Kidney epithelial cell (primary cell): ENCODE measurements around the gene TBCA. TPM values are rescaled to one million over a fixed set of nuclear protein-coding genes. Genes with fewer than 3 reads are reported as not detected.
"Not testable (repeated sequence)": the region's sequence is repeated elsewhere in the genome, so short reads cannot be mapped to it uniquely, and the experiment has no call there.

ENCODE experiments used
- DNase-seq: peaks from one replicate; pipeline ENCODE4 v3.0.0-alpha.2; 2010; ENCODE audit warnings: low read depth
- H3K27me3 ChIP-seq: 2 replicates; pipeline ENCODE4 v1.6.0; 2011; ENCODE audit warnings: low read length; ENCODE audit not compliant: control insufficient read depth, insufficient read depth
- H3K36me3 ChIP-seq: 2 replicates; pipeline ENCODE4 v1.5.1; 2011; ENCODE audit warnings: low read length; ENCODE audit not compliant: control insufficient read depth, insufficient read depth
- H3K4me3 ChIP-seq: 2 replicates; pipeline ENCODE4 v1.5.1; 2011; ENCODE audit warnings: low read depth, mild to moderate bottlenecking, control low read depth, low read length
- total RNA-seq: library from RNA; depleted of rRNA; stranded (reverse); fragments of >200 nt; gene quantifications from 2 replicates; pipeline ENCODE4 v1.2.3, GENCODE V29; 2015
- TF ChIP-seq, protein P1 (sequence below): IDR thresholded peaks from 2 replicates; pipeline ENCODE4 v1.5.1; 2011; ENCODE audit warnings: mild to moderate bottlenecking, moderate library complexity, low read length, control low read depth, inconsistent platforms; ENCODE audit not compliant: insufficient read depth, poor library complexity, severe bottlenecking

Gene TBCA
- total RNA-seq, 1 donor from 2014 or later, result 233 TPM

DNA sequence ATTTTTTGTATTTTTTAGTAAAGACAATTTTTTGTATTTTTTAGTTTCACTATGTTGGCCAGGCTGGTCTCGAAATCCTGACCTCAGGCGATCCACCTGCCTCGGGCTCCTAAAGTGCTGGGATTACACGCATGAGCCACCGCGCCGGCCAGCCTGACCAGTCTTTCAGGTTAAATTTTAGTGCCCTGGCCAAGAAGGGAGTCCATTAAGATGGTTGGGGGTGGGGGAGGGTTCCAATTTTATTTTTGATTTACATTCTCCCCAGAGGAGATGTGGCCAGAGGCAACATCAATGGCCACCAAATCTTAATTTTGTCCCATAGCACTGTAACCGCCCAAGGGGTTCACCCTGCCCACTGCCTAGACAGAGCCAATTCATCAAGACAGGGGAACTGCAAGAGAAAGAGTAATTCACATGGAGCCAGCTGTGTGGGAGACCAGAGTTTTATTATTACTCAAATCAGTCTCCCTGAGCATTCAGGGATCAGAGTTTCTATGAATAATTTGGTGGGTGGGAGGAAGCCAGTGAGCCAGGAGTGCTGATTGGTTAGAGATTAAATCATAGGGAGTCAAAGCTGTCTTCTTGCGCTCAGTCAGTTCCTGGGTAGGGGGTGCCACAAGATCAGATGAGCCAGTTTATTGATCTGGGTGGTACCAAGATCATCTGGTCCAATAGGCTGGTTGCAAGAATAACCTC lies 24.7 kb downstream of the TBCA start:
- DNase-seq, result no peak
- H3K4me3 ChIP-seq, result no peak overlapping the region
- TF ChIP-seq, protein P1, sequence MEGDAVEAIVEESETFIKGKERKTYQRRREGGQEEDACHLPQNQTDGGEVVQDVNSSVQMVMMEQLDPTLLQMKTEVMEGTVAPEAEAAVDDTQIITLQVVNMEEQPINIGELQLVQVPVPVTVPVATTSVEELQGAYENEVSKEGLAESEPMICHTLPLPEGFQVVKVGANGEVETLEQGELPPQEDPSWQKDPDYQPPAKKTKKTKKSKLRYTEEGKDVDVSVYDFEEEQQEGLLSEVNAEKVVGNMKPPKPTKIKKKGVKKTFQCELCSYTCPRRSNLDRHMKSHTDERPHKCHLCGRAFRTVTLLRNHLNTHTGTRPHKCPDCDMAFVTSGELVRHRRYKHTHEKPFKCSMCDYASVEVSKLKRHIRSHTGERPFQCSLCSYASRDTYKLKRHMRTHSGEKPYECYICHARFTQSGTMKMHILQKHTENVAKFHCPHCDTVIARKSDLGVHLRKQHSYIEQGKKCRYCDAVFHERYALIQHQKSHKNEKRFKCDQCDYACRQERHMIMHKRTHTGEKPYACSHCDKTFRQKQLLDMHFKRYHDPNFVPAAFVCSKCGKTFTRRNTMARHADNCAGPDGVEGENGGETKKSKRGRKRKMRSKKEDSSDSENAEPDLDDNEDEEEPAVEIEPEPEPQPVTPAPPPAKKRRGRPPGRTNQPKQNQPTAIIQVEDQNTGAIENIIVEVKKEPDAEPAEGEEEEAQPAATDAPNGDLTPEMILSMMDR, result no peak

GRCh38 chr5:77750928-77751327 lies 25.2 kb downstream of the TBCA start:
- not testable (repeated sequence) for H3K27me3 ChIP-seq, H3K4me3 ChIP-seq, H3K36me3 ChIP-seq, DNase-seq

More for the DNA sequence above, 24.7 kb downstream of the TBCA start:
- Histone ChIP-seq H3K36me3 (no peaks in the 10 kb centered on the region), H3K27me3 (no peaks in the 10 kb centered on the region)

- Histone ChIP-seq H3K27me3 (no peaks in the 10 kb centered on the region), H3K36me3 (no peaks in the 10 kb centered on the region), H3K4me3 (no peak overlapping the region)
- TF ChIP-seq, protein P1, result no peak
- DNase-seq, result no peak
Measured at GRCh38 chr5:77748160-77748559, 28.0 kb downstream of the TBCA start.

DNA sequence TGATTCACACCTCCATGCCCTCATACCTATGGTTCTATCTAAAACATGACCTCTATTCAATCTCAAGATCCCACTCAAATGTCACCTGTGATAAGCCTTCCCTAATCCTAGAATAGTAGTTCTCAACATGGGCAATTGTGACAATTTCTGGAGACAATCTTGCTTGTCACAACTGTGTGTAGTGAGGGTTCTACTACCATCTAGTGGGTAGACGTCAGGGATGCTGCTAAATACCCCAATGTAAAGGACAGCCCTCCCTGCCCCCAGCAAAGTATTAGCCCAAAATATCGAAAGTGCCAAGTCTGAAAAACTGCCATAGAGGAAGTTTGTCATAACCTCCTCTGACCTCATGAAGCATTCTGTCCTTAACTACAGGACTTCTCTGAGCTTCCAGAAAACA lies 32.0 kb downstream of the TBCA start:
- TF ChIP-seq, protein P1, result no peak
- no peak for DNase-seq
- Histone ChIP-seq H3K4me3 (no peak overlapping the region), H3K36me3 (no peaks in the 10 kb centered on the region), H3K27me3 (no peaks in the 10 kb centered on the region)

DNA sequence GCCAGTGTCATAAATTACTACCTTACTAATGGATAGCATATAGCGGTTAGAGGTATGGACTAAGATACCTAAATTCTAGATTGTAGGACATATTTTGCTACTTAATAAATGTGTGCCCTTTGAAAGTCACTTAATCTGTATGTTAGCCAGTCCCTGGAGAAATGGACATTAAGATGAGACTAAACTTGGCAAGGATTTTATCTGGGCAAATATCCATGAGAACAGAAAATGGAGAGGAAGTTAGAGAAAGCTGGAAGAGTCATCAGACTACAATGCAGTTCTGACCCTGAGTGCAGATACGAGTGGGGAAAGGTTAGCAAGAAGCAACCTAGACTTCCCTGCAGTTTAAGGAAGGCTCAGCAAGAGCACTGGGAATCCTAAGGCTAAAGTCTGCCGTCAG lies 33.0 kb downstream of the TBCA start:
- Histone ChIP-seq H3K27me3 (no peaks in the 10 kb centered on the region), H3K4me3 (no peak overlapping the region), H3K36me3 (no peaks in the 10 kb centered on the region)
- no peak for DNase-seq
- TF ChIP-seq, protein P1, result no peak

- TF ChIP-seq, protein P1, result no peak
- H3K27me3 ChIP-seq, result no peaks in the 10 kb centered on the region
- H3K4me3 ChIP-seq, result no peak overlapping the region
- DNase-seq, result no peak
- no peaks in the 10 kb centered on the region for H3K36me3 ChIP-seq
Measured at GRCh38 chr5:77741608-77742007, 34.5 kb downstream of the TBCA start.
